LNCAP (cell line): ENCODE measurements around the gene PDE1C.

ENCODE experiments used
- CTCF ChIP-seq: fragments of 450-650 bp; IDR thresholded peaks from 2 replicates; pipeline ENCODE4 v1.5.1; 2017; ENCODE audit warnings: mild to moderate bottlenecking

Gene PDE1C

GRCh38 chr7:31855530-31855929, 214.7 kb downstream of the PDE1C start:
- TF ChIP-seq CTCF = no peak

GRCh38 chr7:31853380-31853779, 216.8 kb downstream of the PDE1C start:
- TF ChIP-seq CTCF = no peak

DNA sequence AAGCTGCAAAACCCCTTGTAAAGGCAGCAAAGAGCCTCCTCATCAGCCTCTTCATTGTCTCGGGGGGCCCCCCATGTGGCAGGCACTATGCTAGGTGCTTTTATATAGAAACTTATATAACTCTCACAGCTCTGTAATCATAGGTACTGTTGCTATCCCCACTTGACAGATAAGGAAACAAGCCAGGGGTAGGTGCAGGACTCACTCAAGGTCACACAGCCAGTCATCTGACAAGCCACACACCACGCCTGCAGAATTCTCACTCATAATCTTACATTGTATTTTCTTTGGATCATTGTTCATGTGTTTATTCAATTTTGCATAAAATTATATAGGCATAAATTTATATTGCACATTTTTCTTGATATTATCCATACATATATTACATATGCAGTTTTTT, 217.7 kb downstream of the PDE1C start:
- no peak for TF ChIP-seq CTCF

DNA sequence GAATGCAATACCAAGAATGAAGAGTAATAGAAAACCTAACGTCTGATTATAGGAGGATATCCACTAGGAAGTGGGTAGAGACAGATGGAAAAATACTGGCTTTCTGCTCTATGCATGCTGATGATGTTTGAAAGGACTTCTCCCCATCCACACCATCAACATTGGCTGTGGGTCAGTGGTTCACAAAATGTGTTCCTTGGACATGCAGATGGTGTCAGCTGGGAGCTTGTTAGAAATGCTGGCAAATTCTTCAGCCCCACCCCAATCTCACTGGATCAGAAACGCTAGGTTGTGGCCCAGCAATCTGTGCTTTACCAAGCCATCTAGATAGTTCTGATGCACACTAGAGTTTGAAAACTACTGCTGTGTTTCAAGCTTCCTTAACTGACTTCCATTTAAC, 219.1 kb downstream of the PDE1C start:
- no peak for TF ChIP-seq CTCF

GRCh38 chr7:31850601-31851000, 219.6 kb downstream of the PDE1C start:
- TF ChIP-seq CTCF = no peak

DNA sequence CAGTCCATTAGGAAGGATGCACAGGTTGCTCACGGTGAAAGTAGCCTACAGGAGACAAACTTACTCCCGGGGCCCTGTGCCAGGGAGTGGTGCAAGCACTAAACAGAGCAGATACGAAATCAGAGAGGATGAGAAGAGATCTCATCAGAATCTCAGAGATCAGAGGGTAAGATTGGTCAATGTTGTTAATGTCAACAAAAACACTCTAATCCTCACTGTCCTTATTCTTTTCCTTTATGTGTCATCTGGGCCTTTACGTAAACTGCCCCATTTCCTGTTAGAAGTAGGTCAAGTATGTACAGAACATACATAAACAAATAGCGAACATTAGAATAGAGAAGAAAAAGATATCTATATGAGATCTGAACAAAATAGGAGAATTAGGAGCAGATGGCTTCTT, 220.1 kb downstream of the PDE1C start:
- TF ChIP-seq CTCF = no peak

DNA sequence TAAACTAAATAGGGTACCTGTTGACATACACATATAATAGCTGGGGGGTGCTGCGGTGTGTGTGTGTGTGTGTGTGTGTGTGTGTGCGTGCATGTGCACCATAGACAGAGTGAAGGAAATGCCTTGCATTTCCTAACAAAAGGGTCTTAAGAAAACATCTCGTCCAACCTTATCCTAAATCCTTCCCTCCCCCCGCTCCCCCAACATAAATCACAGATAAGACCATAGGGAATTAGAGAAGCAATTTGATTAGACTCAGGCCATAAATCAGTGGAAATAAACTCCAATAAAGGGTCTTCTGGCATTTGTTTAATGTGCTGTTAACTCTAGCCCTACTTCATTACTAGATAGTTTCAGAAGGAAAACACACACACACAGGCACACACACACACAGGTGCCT, 234.7 kb downstream of the PDE1C start:
- no peak for TF ChIP-seq CTCF

DNA sequence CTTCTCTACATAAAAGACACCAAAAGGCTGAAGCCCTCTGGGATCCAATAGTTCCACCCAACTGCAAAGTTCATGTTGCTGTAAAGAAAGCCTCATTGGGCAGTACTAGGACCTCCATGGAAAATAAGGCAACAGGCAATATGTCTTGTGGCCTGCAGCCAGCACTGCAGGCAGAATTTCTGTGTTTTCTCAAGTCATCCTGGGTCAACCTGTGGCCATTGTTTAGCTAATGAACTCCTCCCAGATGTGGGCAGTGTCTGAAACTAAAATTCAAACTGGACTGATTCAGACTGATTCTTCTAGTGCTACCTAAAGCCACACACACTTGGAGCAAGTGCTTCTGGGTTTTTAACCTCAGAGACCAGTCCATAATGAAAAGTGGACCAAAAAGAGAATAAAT, 241.7 kb downstream of the PDE1C start:
- no peak for TF ChIP-seq CTCF
